Measurements from ENCODE around the gene ANO7.

DNA sequence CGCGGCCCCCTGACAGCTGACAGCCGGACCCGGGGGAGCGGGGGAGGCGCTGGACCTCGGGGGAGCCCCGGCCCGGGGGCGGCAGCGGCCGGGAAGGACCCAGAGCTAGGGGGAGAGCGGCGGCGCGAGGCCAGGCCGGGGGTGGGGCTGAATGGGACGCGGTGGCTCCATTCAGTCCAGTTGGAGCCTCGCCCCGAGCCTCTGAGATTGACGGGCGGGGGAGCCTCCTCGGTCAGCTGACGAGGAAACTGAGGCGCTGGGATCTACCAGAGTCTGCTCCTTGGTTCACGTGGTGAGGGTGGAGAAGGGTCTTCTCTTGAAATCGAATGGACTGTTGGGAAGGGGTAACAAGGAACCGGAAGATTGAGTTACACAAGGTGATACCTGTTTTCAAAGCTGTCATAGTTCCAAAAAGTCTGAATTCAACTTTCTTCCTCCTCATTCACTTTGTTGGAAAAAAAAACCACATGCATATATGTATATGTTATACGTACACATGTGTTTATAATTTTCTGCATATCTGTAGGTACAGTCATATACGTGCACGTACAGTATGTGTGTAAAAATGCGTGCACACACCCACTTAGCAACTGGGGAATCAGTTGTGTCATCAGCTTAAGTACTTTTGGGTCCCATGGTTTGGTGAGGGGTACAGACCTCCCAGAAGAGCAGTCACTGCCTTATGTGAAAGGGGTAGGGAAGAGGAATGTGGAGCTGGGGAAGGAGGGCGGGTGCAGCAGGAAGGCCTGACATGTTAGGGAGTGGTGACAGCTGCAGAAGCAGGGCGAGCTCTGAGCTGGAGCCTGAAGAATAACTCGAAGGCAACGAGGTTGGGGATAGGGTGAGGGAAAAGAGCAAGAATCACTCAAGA lies 37.6 kb upstream of the ANO7 start:
- TF ChIP-seq, protein P1, sequence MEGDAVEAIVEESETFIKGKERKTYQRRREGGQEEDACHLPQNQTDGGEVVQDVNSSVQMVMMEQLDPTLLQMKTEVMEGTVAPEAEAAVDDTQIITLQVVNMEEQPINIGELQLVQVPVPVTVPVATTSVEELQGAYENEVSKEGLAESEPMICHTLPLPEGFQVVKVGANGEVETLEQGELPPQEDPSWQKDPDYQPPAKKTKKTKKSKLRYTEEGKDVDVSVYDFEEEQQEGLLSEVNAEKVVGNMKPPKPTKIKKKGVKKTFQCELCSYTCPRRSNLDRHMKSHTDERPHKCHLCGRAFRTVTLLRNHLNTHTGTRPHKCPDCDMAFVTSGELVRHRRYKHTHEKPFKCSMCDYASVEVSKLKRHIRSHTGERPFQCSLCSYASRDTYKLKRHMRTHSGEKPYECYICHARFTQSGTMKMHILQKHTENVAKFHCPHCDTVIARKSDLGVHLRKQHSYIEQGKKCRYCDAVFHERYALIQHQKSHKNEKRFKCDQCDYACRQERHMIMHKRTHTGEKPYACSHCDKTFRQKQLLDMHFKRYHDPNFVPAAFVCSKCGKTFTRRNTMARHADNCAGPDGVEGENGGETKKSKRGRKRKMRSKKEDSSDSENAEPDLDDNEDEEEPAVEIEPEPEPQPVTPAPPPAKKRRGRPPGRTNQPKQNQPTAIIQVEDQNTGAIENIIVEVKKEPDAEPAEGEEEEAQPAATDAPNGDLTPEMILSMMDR (conservative IDR thresholded peaks at IDR 0.05), result no peak
- no peak for TF ChIP-seq ZFX (IDR thresholded peaks at IDR 0.05)

Data from C4-2B (cell line).